ENCODE data around the gene NEDD4L.

Gene NEDD4L

DNA sequence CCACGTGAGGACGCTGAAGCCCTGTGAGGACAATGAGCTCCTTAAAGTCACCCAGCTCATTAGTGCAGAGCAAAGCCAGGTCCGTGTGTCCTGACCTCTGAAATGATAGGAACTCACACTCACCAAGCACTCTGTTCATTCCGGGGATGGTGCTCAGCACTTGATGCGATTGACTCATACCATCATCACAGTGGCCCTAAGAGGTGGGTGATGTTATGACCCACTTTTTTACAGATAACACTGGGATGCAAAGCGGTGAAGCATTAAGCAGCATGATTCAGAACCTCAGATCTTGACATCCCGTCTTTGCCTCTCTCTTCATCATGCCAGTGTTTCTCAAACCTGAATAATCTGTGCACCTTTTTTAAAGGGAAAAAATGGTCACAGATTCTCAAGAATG, 350.0 kb downstream of the NEDD4L start:
- no peak for DNase-seq (ENCODE audit: low read depth in 3 of 3)

DNA sequence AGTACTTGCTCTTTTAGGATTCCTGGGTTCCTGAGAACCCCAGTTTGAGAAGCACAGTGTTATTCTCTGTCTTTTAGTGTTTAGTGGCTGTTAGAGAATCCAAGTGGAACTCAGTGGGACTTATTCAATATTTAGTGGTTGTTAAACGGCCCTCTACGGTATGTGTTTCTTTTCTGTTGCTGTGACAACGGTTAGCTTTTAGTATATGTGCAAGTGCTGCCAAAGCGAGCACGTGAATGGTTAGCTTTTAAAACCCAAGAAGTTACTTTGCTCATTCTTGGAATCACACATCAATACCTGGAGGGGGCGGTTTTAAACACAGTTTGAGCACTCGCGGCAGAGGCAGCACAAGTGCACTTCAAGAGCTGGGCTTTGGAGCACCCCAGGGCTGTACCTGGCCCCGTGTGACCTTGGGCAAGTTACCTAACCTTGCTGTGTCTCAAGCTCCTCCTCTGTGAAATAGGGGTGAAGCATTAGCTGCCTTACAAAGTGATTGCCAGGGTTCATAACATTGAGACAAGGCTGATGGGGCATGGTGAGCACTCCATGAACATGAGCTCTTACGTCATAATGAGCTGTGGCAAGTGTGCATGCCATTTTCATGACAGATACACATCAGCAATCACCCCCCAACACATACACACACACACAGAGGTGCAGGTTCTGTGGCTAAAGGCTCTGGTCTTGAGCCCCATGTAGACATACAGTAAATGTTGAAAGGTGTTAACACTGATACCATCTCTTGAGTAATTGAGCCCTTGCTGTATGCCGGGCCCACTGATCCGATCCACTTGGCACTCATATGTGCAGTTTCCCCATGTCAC, 350.8 kb downstream of the NEDD4L start:
- no peak for DNase-seq (ENCODE audit: low read depth in 3 of 3)

DNA sequence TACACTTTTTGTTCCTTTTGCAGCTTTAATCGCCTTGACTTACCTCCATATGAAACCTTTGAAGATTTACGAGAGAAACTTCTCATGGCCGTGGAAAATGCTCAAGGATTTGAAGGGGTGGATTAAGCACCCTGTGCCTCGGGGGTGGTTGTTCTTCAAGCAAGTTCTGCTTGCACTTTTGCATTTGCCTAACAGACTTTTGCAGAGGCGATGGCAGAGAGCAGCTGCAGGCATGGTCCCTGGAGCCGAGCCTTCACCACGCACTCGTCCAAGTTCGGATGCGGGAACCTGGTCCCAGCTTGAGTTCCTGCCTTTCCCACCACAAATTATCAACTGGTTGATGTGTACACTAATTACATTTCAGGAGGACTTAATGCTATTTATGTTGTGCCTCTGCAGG, 352.1 kb downstream of the NEDD4L start:
- no peak for DNase-seq (ENCODE audit: low read depth in 3 of 3)

DNA sequence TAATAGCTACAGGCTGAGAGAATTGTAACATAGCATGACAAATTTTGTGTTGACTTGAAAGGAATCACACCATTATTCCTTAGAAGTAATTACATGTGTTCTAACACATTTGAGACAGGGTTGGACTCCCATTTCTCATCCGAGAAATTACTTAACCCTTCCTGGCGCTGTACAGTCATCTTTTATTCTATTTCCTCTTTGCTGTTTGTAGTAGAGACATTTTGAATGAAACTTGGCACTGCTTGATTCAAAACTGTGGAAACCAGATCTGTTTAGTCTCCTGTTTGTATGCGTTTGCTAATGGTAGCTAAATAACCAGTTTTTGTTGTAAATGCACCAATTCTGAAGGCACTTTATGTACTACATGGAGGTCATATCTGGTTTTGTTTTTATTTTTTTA, 352.9 kb downstream of the NEDD4L start:
- DNase-seq (ENCODE audit: low read depth in 3 of 3) = no peak

DNA sequence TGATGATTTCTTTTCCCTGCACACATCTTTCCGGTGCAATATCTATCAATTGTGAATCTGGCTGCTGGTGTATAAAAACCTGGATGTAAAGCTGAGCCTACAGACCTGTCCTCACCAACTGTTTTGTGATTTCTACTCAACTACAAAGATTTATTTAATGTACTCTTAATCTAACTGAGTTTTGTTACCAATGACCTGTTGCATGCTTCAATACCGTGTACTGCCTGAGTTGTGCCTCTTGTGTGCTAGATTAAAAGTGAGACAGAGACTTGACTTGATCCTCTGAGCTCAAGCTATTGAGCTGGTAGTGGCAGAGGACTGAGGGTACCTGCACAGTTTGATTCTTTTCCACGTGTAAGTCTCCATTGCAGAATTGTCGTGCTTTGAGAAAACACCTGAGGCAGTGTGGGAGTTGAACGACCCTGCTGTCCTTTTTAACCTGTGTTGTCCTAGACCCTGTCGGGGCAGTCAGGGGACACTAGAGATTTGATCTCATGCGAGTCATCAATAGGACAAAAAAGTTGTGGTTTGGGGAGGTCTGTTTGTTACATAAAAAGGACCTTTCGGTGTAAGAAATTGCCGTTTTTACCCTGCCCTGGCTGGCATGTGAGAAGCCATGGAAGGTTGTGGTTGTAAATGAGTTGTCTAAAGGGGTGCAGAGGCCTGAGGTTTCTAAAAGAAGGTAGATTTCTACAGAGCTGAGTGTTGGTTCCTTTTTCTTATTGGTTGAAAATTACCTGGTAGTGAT, 353.5 kb downstream of the NEDD4L start:
- DNase-seq (ENCODE audit: low read depth in 3 of 3) = no peak

DNA sequence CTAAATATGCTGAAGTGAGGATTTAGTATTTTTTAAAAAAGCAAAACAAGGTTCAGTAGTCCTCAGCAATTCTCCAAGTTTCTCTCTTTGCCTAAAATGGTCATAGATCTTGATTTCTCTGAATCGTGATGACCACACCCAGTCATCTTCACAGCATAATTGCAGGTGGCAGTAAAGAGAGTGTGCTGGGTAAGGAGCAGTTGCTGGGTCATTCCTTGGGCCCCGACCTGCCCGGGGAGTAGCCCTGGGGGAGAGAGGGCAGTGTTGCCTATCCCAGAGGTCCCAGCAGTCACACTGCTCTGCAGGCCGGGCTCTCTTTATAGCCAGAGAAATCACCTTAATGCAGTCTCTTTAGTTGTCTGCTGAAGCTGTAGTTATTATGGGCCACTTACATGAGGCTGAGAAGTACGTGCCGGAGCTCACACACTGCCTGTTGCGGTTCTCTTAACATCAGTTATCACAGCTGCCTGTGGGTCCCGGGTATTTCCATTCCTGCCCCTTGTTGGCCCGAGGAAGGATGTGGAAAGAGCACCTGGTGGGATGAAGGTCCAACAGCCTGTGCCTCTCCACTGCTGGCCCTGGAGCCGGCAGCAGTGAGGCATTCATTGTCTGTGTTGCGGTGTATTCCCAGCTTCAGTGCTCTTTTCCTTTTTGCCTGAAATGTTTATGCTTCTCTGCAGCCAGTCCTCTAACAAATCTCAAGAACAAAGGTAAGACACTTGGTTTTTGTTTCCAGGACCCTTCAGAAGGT, 354.8 kb downstream of the NEDD4L start:
- DNase-seq (ENCODE audit: low read depth in 3 of 3) = no peak

DNA sequence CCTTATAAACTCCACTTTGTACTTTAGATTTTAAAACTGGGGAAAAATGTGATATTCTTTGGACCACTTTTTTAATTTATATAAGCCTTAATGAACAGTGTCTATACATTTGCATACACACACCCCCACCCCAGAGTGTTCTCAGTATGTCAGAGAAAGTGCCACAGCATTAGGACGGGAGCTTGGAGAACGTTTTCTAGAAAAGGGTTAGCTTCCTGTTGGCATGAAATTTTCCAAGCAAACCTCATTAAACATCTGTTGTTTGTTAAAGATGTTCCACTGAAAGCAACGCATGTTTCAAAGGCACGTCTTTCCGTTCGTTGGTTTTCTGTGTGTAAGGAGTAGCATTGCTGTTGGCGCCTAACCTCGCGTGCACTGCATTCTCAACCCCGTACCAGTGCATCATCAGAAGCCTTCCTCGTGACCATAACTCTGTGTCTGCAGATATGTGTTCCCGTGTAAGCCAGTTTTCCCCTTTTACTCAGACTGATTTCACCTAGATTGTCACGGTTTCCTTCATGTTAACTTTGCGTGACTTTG, 356.4 kb downstream of the NEDD4L start:
- no peak for DNase-seq (ENCODE audit: low read depth in 3 of 3)

DNA sequence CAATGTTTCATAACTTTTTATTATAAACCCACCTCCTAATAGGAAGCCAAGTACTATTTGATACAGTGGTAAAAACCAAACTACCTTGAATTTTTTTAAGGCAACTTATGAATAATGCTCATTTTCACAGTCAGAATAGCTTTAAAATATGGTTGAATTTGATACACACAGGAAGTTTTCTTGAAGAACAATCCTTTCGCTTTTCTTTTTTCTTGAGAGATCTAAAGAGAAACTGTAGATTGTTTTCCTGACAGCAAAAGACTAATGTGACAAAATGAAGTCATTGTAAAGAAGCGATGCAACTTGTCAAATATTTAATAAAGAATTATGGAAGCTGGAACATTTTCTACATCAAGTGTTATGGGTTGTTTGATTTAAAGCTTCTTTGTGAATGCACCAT, 357.2 kb downstream of the NEDD4L start:
- DNase-seq (ENCODE audit: low read depth in 3 of 3) = no peak

DNA sequence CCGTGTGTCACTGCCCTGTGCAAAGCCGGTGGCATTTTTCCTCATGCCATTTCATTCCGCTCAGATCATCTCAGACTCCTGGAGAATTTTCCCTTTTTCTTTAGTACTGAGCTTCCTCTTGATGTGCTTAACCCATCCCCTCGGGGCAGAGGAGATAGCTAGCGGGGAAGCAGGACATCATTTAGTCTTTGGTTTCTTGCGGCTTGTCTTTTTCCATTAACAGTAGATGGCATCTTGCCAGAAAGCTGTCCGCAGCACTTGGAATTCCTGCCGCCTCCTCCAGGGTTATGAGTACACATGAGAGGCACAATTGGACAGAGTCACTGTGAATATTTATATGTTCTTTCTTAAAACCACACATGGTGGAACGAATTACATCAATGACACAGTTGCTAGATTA, 358.2 kb downstream of the NEDD4L start:
- DNase-seq (ENCODE audit: low read depth in 3 of 3) = no peak

DNA sequence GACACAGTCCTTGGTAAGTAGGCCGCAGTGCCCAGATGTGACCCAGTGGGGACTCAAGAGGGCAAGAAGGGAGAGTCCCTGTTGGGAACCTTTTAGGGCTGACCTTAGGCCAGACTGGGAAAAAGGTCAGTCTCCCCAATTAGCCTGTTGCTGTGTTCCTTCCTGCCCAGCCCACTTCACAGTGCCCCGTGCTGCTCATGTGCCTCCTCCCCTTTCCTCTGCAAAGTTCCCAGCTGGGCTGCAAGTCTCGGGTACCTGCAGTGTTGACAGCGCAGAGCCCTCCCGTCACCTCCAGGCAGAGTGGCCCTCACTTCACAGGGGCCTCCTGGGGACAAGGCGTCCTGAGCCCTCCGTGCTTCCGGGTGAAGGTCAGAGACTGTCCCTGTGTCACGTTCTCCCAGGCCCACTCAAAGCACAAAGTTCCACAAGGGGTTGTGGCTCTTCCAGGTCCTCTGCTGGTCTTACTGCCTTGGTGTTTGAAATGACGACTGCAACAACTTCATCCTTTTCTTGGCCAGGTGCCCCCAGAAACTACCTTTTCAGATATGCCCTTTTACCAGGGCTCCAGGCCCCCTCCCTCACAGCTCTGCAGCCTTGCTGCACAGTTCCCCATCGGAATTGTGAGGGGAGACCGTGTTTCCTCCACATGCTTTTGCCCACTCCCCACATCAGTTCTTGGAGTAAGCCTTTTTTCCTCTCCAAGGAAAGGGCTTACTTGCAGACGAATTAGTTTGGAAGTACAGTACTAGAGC, 359.1 kb downstream of the NEDD4L start:
- no peak for DNase-seq (ENCODE audit: low read depth in 3 of 3)

DNA sequence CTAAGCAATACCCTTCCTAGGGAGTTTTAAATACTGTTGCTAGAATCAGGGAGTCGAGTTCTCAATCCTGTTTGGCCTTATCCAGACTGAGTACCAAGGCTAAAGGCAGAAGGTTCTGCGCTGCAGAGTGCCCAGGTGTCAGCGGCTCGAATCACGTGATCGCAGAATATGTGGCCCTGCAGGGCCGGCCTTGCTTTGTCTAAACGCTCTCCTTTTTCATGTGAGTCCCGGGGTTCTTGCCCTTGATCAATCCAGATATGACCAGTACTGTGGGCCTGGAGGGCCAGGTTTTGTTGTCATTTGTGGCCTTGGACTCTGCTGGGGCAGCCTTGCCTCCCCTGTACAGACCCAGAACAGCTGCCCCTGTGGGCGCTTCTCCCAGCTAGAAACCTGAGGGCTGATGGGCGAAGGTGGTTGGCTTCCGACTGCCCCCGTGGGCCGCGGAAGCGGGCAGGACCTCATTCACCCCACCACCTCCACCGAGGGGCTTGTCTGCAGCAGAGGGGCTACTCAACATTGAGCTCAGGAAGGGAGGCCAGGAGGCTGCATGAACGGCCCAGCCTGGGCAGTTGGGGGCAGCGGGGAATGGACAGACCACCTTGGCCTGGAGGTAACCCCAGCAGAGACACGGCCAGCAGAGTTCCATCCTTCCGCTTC, 359.9 kb downstream of the NEDD4L start:
- DNase-seq (ENCODE audit: low read depth in 3 of 3) = no peak

DNA sequence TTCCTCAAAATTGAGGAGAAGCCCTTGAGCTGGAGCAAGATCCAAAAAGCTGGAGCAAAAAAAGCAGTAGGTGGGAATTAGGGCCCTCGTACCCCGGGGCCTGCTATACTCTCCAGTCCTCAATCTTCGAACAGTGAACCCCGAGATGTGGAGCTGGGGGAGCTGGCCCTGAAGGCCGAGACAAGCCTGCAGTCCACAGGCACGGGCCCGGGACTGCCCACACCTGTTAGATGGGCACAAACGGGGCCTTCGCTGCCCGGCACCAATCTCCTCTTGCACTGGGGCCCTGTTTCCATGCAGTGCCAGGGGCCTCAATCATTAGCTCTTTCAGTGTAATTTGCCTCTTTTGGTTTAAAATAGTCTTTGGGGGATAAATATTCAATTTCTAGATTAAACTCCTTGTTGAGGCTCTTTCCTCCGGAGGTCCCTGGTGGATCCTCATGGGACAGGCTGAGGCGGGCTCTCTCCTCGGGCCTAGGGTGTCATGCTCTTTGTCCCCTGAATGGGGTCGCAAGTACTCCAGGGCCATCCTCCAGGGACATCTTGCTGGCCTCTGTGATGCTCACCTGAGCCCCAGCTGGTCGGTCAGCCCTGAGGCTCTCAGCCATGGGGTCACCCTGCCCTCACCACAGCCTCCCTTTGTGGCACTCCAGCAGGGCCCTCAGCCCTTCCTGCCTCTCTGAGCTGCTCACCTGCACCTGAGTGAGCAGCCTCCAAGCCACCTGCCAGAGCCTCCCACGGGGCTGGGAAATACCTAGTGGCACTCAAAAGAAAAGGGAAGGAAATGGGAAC, 361.3 kb downstream of the NEDD4L start:
- no peak for DNase-seq (ENCODE audit: low read depth in 3 of 3)

DNA sequence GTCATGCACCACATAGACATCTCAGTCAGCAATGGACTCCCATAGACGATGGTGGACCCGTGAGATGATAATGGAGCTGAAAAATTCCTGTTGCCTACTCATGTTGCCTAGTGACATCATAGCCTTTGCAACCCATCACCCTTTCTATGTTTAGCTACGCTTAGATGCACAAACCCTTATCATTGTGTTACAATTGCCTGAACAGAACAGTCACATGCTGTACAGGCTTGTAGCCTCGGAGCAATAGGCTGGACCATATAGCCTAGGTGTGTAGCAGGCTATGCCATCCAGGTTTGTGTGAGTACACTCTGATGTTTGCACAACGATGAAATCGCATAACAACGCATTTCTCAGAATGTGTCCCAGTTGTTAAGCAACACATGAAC, 363.2 kb downstream of the NEDD4L start:
- DNase-seq (ENCODE audit: low read depth in 3 of 3) = no peak

DNA sequence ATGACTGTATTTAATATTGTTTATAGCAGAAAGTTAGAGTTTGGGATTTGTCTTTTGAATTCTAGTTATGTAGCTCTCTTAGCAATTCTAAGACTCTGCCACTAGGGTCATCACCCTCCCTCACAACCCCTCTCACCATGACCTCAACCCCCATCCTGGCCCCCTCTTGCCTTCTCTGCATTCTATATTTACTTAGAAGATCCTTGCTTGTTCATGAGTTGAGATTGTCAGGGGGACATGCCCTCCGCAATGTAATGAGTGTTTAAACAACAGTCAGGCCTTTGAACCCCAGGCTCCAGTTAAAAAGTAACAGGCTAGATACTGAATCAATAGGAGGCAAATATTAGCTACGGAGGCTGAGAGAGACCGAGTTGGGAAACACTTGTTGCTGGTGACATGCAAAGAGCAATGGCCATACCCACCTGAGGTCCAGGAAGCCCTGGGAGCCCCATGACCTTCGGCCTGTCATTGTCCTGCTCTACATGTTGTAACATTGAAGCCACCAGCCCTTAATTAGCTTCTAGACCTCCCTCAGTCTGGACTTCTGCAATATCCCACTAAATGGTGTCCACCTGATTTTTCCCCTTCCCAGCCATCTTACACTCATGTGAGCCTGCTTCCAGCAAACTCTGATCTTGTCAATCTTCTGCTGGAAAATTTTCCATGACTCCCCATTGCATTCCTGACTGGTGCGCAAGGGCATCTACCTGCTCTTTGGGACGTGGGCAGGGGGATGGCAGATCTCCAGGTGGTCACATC, 363.8 kb downstream of the NEDD4L start:
- no peak for DNase-seq (ENCODE audit: low read depth in 3 of 3)

DNA sequence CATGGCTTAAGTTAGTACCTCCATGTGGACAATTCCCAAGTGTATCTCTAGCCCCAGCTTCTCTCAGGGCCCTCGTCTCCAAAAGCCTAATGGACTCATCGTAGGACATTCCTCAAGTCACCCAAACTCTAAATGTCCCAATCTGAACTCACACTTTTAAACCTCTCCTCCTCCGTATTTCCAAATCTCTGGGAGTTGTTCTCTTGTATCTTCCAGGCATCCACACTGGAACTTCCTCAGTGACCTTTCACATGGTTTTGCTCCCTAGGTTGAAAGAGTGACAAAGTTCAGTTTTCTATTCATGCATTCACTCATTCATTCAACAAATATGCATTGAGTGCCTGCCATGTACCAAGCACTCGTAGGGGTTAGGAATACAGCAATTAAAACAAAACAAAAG, 364.6 kb downstream of the NEDD4L start:
- DNase-seq (ENCODE audit: low read depth in 3 of 3) = no peak

DNA sequence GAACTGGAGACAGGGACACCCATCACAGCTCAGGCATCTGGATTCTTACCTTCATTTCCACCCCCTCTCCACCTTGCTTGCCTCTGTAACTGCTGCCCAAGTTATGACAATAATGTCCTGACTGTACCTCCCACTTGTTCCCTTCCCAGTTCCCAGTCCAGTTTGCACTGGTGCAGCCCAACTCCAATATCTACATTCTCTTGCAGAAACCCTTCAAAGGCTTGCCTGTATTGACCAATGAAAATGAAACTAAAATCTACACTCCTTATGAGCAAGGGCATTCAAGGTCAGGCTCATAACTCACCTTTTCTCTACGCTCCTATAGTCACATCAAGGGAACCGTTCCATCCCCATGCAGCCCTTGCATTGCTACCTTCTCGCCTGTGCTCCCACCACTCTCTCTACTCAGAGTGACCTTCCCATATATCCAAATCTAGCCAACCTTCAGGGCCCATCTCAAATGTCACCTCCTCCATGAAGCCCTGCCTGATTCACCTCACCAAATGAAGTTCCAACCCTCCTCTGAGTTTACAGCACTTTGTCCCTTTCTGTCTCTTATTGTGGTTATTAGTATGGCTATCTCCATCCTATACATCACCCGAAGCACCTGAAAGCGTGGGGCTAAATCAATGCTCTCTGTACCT, 365.9 kb downstream of the NEDD4L start:
- DNase-seq (ENCODE audit: low read depth in 3 of 3) = no peak

DNA sequence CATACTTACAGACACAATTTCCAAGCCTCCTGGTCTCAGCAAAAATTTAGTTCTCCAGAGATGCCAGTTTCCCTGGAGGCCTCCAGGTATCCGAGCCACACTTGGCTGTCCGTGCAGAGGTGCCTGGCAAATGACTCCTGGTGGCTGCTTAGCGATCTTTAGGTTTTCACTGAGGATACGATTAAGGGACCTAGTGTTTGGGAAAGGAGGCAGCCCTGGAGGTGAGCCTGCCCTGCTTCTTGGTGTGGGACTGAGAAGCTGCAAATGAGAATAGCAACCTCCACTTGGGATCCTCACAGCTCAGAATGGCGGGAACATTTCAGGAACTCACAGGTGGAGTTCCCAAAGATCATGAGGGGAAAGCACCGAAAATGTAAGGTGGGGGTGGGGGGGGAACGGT, 367.3 kb downstream of the NEDD4L start:
- DNase-seq (ENCODE audit: low read depth in 3 of 3) = no peak

DNA sequence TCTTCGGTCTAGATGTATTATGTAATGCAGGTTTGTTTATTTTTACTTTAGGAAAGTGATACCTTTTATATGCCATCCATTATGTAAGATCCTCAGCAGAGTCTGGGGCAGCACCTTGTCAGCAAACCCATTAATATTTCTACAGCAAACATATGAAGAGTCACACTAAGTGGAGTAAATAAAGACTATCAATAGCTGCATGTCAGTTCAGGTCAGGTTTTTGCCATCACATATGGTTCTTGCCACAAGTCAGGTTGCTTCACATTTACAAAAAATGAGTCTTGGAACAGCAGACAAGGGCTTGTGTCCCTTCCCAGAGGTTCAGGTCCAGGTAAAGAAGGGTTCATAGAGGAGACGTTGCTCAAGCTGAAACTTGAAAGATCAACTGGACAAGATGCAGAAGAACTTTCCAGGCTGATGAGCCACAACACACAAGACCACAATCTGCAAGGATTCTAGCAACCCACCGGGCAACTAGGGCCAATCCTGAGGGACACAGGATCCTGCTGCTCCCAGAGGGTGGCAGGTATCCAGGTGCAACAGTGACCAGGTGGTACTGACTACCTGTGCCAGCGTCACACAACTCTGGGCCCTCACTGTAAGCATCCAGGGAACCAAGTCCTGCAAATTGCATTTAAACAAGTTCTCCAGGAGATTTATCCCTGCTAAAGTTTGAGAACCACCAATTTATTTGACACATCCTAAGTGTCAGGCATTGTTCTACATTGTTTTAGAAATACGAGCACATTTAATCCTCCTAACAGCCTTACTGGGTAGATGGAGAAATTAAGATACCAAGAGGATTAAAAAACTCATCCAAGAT, 369.0 kb downstream of the NEDD4L start:
- no peak for DNase-seq (ENCODE audit: low read depth in 3 of 3)
